Measurements from ENCODE around the gene FBXL7.

The FBXL7 gene

GRCh38 chr5:15877914-15878313 lies 377.9 kb downstream of the FBXL7 start:
- Histone ChIP-seq H3K9me3 (ENCODE audit: insufficient read depth, low read length) (no peaks in the 10 kb centered on the region), H3F3A (ENCODE audit: insufficient read depth) (no peaks in the 10 kb centered on the region), H3K27ac (ENCODE audit: low read depth, low read length) (no peak overlapping the region), H3K4me3 (ENCODE audit: insufficient read depth, low read length, poor library complexity, severe bottlenecking) (no peak overlapping the region), H3K79me2 (ENCODE audit: insufficient read depth, low read length) (no peaks in the 10 kb centered on the region), H4K20me1 (ENCODE audit: low read depth, low read length) (no peaks in the 10 kb centered on the region), H3K36me3 (ENCODE audit: low read length) (no peaks in the 10 kb centered on the region), H3K4me2 (ENCODE audit: low read depth, low read length, poor library complexity, severe bottlenecking) (no peak overlapping the region), H3K9me2 (replicated peaks; ENCODE audit: insufficient read depth, low read length) (no peaks in the 10 kb centered on the region), H3K27me3 (ENCODE audit: low read length) (no peaks in the 10 kb centered on the region), H2AFZ (ENCODE audit: low read depth, low read length, severe bottlenecking) (no peak overlapping the region), H3K9ac (ENCODE audit: low read length) (no peak overlapping the region)
- TF ChIP-seq CTCF (IDR thresholded peaks at IDR 0.05; ENCODE audit: insufficient read depth, low read length, poor library complexity, severe bottlenecking), result no peak
- TF ChIP-seq EZH2phosphoT487 (conservative IDR thresholded peaks at IDR 0.05; ENCODE audit: low read length), result no peak

GRCh38 chr5:15880201-15880600 lies 380.2 kb downstream of the FBXL7 start:
- H4K20me1 ChIP-seq (ENCODE audit: low read depth, low read length), result no peaks in the 10 kb centered on the region
- no peaks in the 10 kb centered on the region for H3K79me2 ChIP-seq (ENCODE audit: insufficient read depth, low read length)
- H3K27ac ChIP-seq (ENCODE audit: low read depth, low read length), result no peak overlapping the region
- no peak for TF ChIP-seq EZH2phosphoT487 (conservative IDR thresholded peaks at IDR 0.05; ENCODE audit: low read length)
- TF ChIP-seq CTCF (IDR thresholded peaks at IDR 0.05; ENCODE audit: insufficient read depth, low read length, poor library complexity, severe bottlenecking), result no peak
- no peak overlapping the region for H3K4me3 ChIP-seq (ENCODE audit: insufficient read depth, low read length, poor library complexity, severe bottlenecking)
- H3K9me2 ChIP-seq (replicated peaks; ENCODE audit: insufficient read depth, low read length), result no peaks in the 10 kb centered on the region
- H3F3A ChIP-seq (ENCODE audit: insufficient read depth), result no peaks in the 10 kb centered on the region
- H3K4me2 ChIP-seq (ENCODE audit: low read depth, low read length, poor library complexity, severe bottlenecking), result no peak overlapping the region
- H3K9ac ChIP-seq (ENCODE audit: low read length), result no peak overlapping the region
- H3K36me3 ChIP-seq (ENCODE audit: low read length), result no peaks in the 10 kb centered on the region
- no peaks in the 10 kb centered on the region for H3K9me3 ChIP-seq (ENCODE audit: insufficient read depth, low read length)
- no peaks in the 10 kb centered on the region for H3K27me3 ChIP-seq (ENCODE audit: low read length)
- H2AFZ ChIP-seq (ENCODE audit: low read depth, low read length, severe bottlenecking), result no peak overlapping the region

- no peak overlapping the region for H3K9ac ChIP-seq (ENCODE audit: low read length)
- H3K79me2 ChIP-seq (ENCODE audit: insufficient read depth, low read length), result no peaks in the 10 kb centered on the region
- H3K36me3 ChIP-seq (ENCODE audit: low read length), result no peaks in the 10 kb centered on the region
- H3K9me3 ChIP-seq (ENCODE audit: insufficient read depth, low read length), result no peaks in the 10 kb centered on the region
- no peak overlapping the region for H3K4me2 ChIP-seq (ENCODE audit: low read depth, low read length, poor library complexity, severe bottlenecking)
- no peak overlapping the region for H3K27ac ChIP-seq (ENCODE audit: low read depth, low read length)
- H4K20me1 ChIP-seq (ENCODE audit: low read depth, low read length), result no peaks in the 10 kb centered on the region
- H3F3A ChIP-seq (ENCODE audit: insufficient read depth), result no peaks in the 10 kb centered on the region
- H2AFZ ChIP-seq (ENCODE audit: low read depth, low read length, severe bottlenecking), result no peak overlapping the region
- no peaks in the 10 kb centered on the region for H3K27me3 ChIP-seq (ENCODE audit: low read length)
- H3K4me3 ChIP-seq (ENCODE audit: insufficient read depth, low read length, poor library complexity, severe bottlenecking), result no peak overlapping the region
- no peak for TF ChIP-seq EZH2phosphoT487 (conservative IDR thresholded peaks at IDR 0.05; ENCODE audit: low read length)
- TF ChIP-seq CTCF (IDR thresholded peaks at IDR 0.05; ENCODE audit: insufficient read depth, low read length, poor library complexity, severe bottlenecking), result no peak
- no peaks in the 10 kb centered on the region for H3K9me2 ChIP-seq (replicated peaks; ENCODE audit: insufficient read depth, low read length)
These were observed 385.2 kb downstream of the FBXL7 start for GRCh38 chr5:15885156-15885555.
